GM19324 (cell line): ENCODE measurements around the gene CALD1.

Experiments used
- ATAC-seq: cut with Tn5 transposase; IDR thresholded peaks from one replicate; pipeline ENCODE4 v1.9.1; 2021; ENCODE audit warnings: mild to moderate bottlenecking, moderate library complexity; ENCODE audit not compliant: unreplicated experiment, low FRiP score

Gene CALD1

DNA sequence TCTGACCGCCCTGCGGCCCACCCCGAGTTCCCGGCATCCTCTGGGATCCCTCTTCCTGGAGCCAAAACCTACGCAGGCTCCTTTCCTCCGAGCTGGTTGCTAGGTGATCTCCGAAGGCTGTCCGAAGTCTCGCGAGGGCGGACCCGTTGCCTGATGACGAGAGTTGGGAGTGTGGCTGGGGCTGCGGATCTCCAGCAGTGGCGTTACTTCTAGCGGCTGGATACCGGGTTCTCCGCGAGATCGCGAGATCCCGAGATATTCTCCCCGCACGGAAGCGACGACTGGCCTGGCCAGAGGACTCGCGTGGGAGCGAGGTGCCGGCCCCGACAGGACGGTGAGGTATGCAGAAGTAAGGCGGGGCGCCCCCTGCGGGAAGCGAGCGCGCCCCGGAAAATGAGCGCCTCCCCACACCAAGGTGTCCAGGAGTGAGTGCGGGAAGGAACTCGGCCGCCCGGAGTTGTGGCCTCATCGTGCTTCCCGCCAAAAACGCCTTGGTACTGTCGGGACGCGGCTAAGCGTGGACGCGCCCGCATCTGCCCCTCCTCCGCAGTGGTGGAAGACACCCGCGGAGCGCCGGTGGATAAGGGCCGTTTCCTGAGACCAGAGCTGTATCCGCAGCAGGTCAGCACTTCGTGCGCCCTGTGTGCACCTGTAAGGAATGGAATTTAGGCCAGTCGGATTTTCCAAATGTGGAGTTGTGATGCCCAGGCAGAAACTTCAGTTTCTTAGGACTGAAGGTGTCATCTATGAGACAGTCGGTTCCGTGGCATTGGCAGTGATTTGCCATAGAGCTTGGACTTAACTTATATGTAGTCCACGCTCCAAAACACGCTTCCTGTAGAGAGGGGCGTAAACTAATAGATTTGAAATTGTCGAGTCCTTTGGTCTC is 207.2 kb downstream of the CALD1 start, which contains the start of gene AGBL3:
Gene AGBL3 (plus strand): TSS at position 146 of the 889 bp plus-strand sequence. CDS start 1,426 bp downstream, outside the sequence.
- ATAC-seq, result peak; percentile 80

DNA sequence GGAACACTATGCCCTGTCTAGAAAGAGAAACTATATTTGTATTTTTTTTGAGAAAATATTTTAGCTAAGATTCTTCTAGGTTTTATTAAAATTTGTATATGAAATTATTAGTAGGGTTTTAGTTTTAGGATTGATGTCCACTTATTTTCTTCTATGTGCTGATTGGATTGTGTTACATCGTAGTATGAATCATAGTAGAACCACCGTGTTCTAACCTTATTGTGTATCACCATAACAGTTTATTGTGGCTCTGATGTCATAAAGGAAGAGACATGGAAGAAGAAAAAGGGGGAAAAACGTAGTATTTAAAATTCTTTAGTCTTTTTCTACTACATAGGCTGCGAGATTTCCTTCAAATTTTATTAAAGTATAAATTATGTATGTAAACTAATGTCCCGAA is 208.7 kb downstream of the CALD1 start:
- no peak for ATAC-seq

GRCh38 chr7:134991469-134992339 is 212.3 kb downstream of the CALD1 start:
- no peak for ATAC-seq

DNA sequence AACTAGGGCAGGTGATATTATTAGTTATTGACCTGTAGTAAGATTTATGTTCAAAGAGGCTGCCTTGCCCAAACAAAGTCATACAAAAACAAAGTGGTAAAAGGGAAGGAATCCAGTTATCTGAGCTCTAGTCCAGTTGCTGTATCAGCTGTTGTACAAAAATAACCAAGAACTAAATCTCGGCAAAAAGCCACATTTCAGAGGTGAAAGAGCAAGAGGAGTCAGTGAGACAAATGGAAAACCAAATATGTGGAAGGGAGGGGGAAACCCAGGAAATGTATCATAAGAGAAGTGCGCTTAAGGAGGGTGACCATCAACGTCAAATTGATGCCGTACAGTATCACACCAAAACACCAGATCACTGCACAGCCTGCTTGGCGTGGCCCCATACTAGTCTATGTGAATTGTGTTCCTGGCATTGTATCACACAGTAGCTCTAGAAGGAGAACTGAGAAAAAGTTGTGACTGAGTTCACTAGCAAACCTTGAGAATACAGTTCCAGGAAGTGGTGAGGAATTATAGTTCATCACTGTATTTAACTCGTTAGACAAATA is 213.3 kb downstream of the CALD1 start:
- peak; percentile 55 for ATAC-seq

DNA sequence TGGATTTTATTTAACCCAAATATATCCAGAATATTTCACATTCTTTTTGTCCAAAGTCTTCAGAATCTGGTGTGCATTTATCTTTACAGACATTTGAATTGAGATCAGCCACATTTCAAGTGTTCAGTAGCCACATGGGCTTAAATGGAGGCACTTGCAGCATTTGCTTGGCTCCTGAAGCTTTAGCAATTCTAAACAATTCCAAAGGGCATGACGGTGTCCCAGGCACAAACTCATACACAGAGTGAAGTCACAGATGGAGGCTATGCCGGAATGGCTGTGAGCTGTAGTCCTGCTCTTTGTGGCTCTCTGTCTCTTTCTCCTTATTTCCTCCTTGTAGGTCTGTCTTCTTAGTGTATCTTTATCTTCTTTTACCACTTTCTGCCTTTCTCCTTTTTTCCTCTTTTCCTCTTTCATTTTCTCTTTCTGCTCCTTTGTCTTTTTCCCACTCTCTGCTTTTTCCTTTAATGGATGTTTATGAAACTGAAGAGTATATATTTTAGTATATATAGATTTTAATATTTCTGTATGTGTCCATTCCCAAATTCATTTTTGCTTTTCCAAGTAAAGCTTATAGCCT is 214.5 kb downstream of the CALD1 start:
- ATAC-seq, result no peak

DNA sequence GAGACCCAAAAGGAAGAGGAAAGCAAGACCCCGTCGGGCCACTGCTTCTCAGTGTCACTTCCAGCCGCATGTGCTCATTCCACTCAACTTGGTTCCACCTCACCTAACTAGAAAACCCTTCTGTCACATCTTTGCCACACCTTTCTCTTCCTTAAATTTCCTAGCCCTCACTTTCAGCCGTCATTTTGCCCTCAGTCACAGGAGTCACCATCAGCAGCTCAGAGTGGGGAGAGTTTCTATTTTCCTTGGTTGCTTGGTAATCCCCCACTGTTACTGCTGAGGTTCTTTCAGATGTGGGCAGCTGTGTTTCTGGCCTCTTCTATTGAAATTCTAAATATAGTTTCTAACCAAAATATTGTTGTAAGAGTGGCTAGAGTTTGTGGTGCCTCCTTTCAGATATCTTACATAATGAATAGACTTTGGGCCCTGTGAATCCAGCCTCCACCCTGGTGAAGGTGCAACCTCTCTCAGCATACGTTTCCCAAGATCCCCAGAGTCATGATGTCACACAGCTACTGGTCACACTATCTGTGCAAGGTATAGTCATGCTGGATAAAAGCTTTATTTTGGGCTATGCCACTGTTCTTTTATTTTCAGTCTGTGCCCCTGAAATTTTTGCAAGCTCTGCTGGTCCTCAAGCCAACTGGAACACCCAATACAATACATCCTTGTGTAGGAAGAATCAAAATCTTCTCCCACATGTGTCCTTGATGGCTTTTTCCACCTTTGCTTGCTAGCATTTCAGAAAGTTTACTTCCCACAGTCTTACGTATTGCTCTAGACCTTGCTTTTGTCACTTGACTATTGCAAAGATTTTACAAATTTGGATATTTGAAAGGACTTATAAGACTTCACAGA is 216.0 kb downstream of the CALD1 start:
- peak; percentile 31 for ATAC-seq

DNA sequence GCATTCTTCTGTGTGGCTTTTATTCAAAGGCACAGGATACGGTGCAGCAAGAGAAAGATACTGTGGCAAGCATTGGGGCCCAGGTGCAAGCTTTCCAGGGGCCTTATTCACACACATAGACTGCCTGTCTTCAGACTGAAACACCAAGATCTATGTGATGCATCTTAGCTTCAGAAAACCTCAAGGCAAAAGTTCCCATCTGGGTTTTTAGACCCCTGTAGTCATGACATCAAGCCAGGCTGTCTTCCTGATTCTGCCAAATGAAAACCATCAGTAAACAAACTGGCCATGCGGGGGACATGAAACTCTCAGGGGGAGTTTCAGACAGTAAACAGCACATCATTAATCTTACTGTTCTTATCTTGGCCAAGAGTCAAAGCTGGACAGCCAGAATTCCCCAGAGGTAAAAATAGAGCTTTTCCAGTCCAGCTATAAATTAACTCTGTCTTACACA is 216.7 kb downstream of the CALD1 start:
- ATAC-seq, result peak; percentile 52

DNA sequence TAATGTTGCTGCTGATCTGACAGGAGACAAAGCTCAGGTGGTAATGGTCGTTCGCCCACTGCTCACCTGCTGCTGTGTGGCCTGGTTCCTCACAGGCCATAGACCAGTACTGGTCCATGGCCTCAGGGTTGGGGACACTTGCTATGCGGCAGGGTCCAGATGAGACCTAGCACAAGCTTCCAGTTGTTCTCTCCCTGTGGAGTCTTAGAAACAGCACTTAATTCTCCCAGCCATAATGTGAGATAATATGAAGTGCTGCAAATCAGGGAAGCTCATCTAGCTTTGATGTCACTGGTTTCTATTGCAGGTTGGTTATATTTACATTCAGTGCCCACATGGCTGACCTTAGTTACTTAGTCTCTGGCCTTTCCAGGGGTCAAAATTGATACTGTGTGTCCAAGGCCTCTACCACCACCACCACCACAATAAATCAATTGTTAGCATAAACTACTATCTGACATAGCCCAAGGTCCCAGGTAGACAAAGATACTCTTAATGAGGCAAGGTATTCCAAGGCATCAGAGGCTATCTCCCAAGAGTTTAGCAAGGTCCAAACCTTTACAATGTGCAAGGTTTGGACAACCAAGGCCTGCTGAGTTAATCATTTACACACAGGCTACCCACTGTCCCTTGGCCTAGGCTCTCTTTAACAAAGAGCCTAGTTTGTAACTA is 217.9 kb downstream of the CALD1 start:
- no peak for ATAC-seq

GRCh38 chr7:134999136-134999535 is 219.7 kb downstream of the CALD1 start:
- no peak for ATAC-seq

- ATAC-seq, result no peak
These were observed 222.1 kb downstream of the CALD1 start for GRCh38 chr7:135001390-135002165.

GRCh38 chr7:135012229-135012628 is 232.8 kb downstream of the CALD1 start:
- ATAC-seq, result no peak
